GM21526 (cell line): ENCODE data around the gene BANP.
"Not testable (repeated sequence)": the region's sequence is repeated elsewhere in the genome, so short reads cannot be mapped to it uniquely, and the experiment has no call there.

ENCODE experiments used
- ATAC-seq: cut with Tn5 transposase; IDR thresholded peaks from one replicate; pipeline ENCODE4 v1.9.1; 2021; ENCODE audit warnings: moderate library complexity; ENCODE audit not compliant: unreplicated experiment, low FRiP score

Gene BANP

GRCh38 chr16:88114541-88115228 is 163.5 kb downstream of the BANP start:
- ATAC-seq = not testable (repeated sequence)

- no peak for ATAC-seq
These were observed 164.9 kb downstream of the BANP start for GRCh38 chr16:88116121-88116520.

- no peak for ATAC-seq
These were observed 166.2 kb downstream of the BANP start for GRCh38 chr16:88117476-88117868.

GRCh38 chr16:88118376-88118775 is 167.1 kb downstream of the BANP start:
- ATAC-seq = no peak

- ATAC-seq = not testable (repeated sequence)
These were observed 167.9 kb downstream of the BANP start for GRCh38 chr16:88118852-88119741.

- ATAC-seq = not testable (repeated sequence)
These were observed 168.9 kb downstream of the BANP start for GRCh38 chr16:88119881-88120751.

GRCh38 chr16:88120812-88121211 is 169.6 kb downstream of the BANP start:
- no peak for ATAC-seq

- not testable (repeated sequence) for ATAC-seq
These were observed 170.2 kb downstream of the BANP start for GRCh38 chr16:88121391-88121790.

GRCh38 chr16:88121886-88122580 is 170.8 kb downstream of the BANP start:
- ATAC-seq = no peak
